CD14-positive monocyte (primary cell): ENCODE results near the gene PDCD11. TPM values are rescaled to one million over a fixed set of nuclear protein-coding genes. Genes with fewer than 3 reads are reported as not detected.

Experiments used
- DNase-seq, 3 donors: peaks; one replicate each; pipeline ENCODE4 v3.0.0-alpha.2; 2011 to 2022
- H2AFZ ChIP-seq: 2 replicates; pipeline ENCODE4 v1.6.0; 2012; ENCODE audit warnings: mild to moderate bottlenecking, low read depth, low read length, inconsistent platforms; ENCODE audit not compliant: insufficient read depth, poor library complexity, severe bottlenecking
- H3K27ac ChIP-seq, 2 donors: 1 replicate in 1 of 2; 2 replicates in 1 of 2; pipeline ENCODE4 v1.5.1; 2012 to 2013; ENCODE audit warnings: low read length in 2 of 2, control low read depth in 1 of 2, inconsistent platforms in 1 of 2, low read depth in 1 of 2, mild to moderate bottlenecking in 1 of 2
- H3K27me3 ChIP-seq, 2 donors: one replicate each; pipeline versions ENCODE4 v1.6.0 to v1.6.1; 2011 to 2013; ENCODE audit warnings: low read length in 2 of 2; ENCODE audit not compliant: control insufficient read depth in 2 of 2, insufficient read depth in 2 of 2
- H3K36me3 ChIP-seq, 2 donors: replicated peaks in 1 of 2; 1 replicate in 1 of 2; 2 replicates in 1 of 2; pipeline versions ENCODE4 v1.5.1 to v1.6.1; 2012 to 2013; ENCODE audit warnings: low read length in 2 of 2, control low read depth in 1 of 2, inconsistent platforms in 1 of 2, mild to moderate bottlenecking in 1 of 2; ENCODE audit not compliant: insufficient read depth in 2 of 2, control insufficient read depth in 1 of 2
- H3K4me1 ChIP-seq, 2 donors: 1 replicate in 1 of 2; 2 replicates in 1 of 2; pipeline versions ENCODE4 v1.5.1 to v1.6.1; 2012 to 2013; ENCODE audit warnings: low read length in 2 of 2, control low read depth in 1 of 2, inconsistent platforms in 1 of 2, mild to moderate bottlenecking in 1 of 2, moderate library complexity in 1 of 2; ENCODE audit not compliant: insufficient read depth in 2 of 2, control insufficient read depth in 1 of 2
- H3K4me2 ChIP-seq: replicated peaks from 2 replicates; pipeline ENCODE3; 2012; ENCODE audit warnings: low read length, moderate library complexity, mild to moderate bottlenecking; ENCODE audit not compliant: poor library complexity, severe bottlenecking; ENCODE audit errors: extremely low read depth
- H3K4me3 ChIP-seq, 3 experiments: fragments of 200-600 bp in 1 of 3; sonication (generic) in 1 of 3; replicated peaks in 1 of 3; 1 replicate in 2 of 3; 2 replicates in 1 of 3; pipeline ENCODE4 v1.5.1; 2011 to 2013; ENCODE audit warnings: low read length in 3 of 3, mild to moderate bottlenecking in 3 of 3, control low read depth in 2 of 3, low read depth in 2 of 3, inconsistent platforms in 1 of 3, moderate library complexity in 1 of 3
- H3K79me2 ChIP-seq: 2 replicates; pipeline ENCODE4 v1.6.0; 2012; ENCODE audit warnings: mild to moderate bottlenecking, control low read depth, inconsistent platforms, low read length, moderate library complexity; ENCODE audit not compliant: insufficient read depth
- H3K9ac ChIP-seq: 2 replicates; pipeline ENCODE4 v1.6.0; 2017; ENCODE audit warnings: low read length, mild to moderate bottlenecking; ENCODE audit not compliant: insufficient read depth, poor library complexity, severe bottlenecking
- H3K9me3 ChIP-seq, 2 donors: replicated peaks in 1 of 2; 1 replicate in 1 of 2; 2 replicates in 1 of 2; pipeline versions ENCODE4 v1.5.1 to v1.6.1; 2012 to 2013; ENCODE audit warnings: low read length in 2 of 2, control low read depth in 1 of 2; ENCODE audit not compliant: control insufficient read depth in 1 of 2, insufficient read depth in 1 of 2
- H4K20me1 ChIP-seq: 2 replicates; pipeline ENCODE4 v1.6.0; 2012; ENCODE audit warnings: mild to moderate bottlenecking, low read length, control low read depth, moderate library complexity; ENCODE audit not compliant: insufficient read depth
- H3K27ac Mint-ChIP-seq, 7 donors: one replicate each; pipeline ENCODE4 v1.8.0; 2020; ENCODE audit warnings: mild to moderate bottlenecking in 7 of 7, mixed read lengths in 7 of 7, moderate library complexity in 6 of 7, inconsistent platforms in 2 of 7
- H3K27me3 Mint-ChIP-seq, 3 donors: one replicate each; pipeline ENCODE4 v1.8.0; 2021 to 2022; ENCODE audit warnings: low read depth in 3 of 3, mild to moderate bottlenecking in 3 of 3, mixed read lengths in 3 of 3, moderate library complexity in 3 of 3, inconsistent platforms in 1 of 3
- H3K36me3 Mint-ChIP-seq, 2 donors: one replicate each; pipeline ENCODE4 v1.8.0; 2020; ENCODE audit warnings: mixed read lengths in 2 of 2, inconsistent platforms in 1 of 2, mild to moderate bottlenecking in 1 of 2
- H3K4me1 Mint-ChIP-seq: one replicate; pipeline ENCODE4 v1.8.0; 2020; ENCODE audit warnings: mild to moderate bottlenecking, mixed read lengths
- H3K4me3 Mint-ChIP-seq, 2 donors: one replicate each; pipeline ENCODE4 v1.8.0; 2020; ENCODE audit warnings: mild to moderate bottlenecking in 2 of 2, mixed read lengths in 2 of 2, moderate library complexity in 1 of 2
- H3K9me3 Mint-ChIP-seq, 7 donors: one replicate each; pipeline ENCODE4 v1.8.0; 2020 to 2022; ENCODE audit warnings: mixed read lengths in 7 of 7, mild to moderate bottlenecking in 6 of 7, moderate library complexity in 6 of 7, inconsistent platforms in 2 of 7
- WGBS: methylation state at CpG from one replicate; pipeline ENCODE4 v1.1.5; 2013; ENCODE audit warnings: missing lambda C conversion rate; ENCODE audit not compliant: insufficient coverage; 5-methylcytosine and 5-hydroxymethylcytosine counted together
- intact Hi-C, 2 donors: fragments of 100-400 bp; cut with micrococcal nuclease; formaldehyde crosslinking; loops; one replicate each; pipeline versions ENCODE4 v1.15.0 to v1.15.1; 2023
- polyA plus RNA-seq, 3 donors: library from polyadenylated mRNA; depleted of rRNA in 1 of 3; unstranded in 2 of 3; stranded (reverse) in 1 of 3; fragments of 300-500 nt in 2 of 3; fragments of >200 nt in 1 of 3; fragmentation: Illumina TruSeq in 2 of 3; gene quantifications; 1 replicate in 2 of 3; 2 replicates in 1 of 3; pipeline ENCODE4 v1.2.3, GENCODE V29; 2012 to 2021
- TF ChIP-seq, protein P1 (sequence below): fragments of 200-600 bp; IDR thresholded peaks from one replicate; pipeline ENCODE4 v1.8.0; 2022; ENCODE audit warnings: antibody characterized with exemption, mild to moderate bottlenecking

The PDCD11 gene
- polyA plus RNA-seq, 3 donors, result 2.9 to 9.7 (median 3.3) TPM

DNA sequence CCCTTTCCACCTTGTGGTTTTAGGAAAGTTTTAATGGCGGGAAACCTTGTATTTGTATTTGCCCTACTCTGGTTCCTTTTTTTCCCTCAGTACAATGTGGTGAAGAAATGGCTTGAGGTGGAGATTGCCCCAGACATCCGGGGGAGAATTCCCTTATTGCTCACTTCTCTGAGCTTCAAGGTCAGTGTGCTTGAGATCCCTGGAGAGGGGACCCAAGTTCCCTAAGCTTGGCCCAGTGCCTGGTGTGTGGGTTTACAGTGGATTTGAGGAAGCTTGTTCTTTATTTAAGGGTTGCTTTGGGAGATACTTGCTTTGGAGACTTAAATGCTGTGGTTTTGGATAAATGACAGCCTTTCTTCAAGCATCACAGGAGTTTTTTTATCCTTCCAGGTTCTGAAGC lies 37.4 kb downstream of the PDCD11 start:
- Mint-ChIP-seq H3K36me3 (peaks cover 69 to 91% of the 10 kb centered on the region in 2 donors), H3K4me1 (peaks cover 9% of the 10 kb centered on the region), H3K4me3 (no peak overlapping the region), H3K27me3 (no peaks in the 10 kb centered on the region), H3K9me3 (no peaks in the 10 kb centered on the region), H3K27ac (peak overlapping the region in 4 of 7 donors; percentile 3 to 73 (median 34))
- Histone ChIP-seq H3K9me3 (no peaks in the 10 kb centered on the region), H3K4me1 (peaks cover 9 to 16% of the 10 kb centered on the region in 2 donors), H3K4me2 (no peak overlapping the region), H3K36me3 (peaks cover 53 to 92% of the 10 kb centered on the region in 2 donors), H4K20me1 (no peaks in the 10 kb centered on the region), H2AFZ (no peak overlapping the region), H3K4me3 (no peak overlapping the region), H3K27me3 (no peaks in the 10 kb centered on the region), H3K79me2 (no peaks in the 10 kb centered on the region), H3K27ac (no peak overlapping the region), H3K9ac (no peak overlapping the region)
- peak; percentile 50 to 84 (median 58) for DNase-seq
- intact Hi-C loops, result no loop called here
- WGBS, result 50% methylated on average over 1 of the region's 2 CpGs
- TF ChIP-seq, protein P1, sequence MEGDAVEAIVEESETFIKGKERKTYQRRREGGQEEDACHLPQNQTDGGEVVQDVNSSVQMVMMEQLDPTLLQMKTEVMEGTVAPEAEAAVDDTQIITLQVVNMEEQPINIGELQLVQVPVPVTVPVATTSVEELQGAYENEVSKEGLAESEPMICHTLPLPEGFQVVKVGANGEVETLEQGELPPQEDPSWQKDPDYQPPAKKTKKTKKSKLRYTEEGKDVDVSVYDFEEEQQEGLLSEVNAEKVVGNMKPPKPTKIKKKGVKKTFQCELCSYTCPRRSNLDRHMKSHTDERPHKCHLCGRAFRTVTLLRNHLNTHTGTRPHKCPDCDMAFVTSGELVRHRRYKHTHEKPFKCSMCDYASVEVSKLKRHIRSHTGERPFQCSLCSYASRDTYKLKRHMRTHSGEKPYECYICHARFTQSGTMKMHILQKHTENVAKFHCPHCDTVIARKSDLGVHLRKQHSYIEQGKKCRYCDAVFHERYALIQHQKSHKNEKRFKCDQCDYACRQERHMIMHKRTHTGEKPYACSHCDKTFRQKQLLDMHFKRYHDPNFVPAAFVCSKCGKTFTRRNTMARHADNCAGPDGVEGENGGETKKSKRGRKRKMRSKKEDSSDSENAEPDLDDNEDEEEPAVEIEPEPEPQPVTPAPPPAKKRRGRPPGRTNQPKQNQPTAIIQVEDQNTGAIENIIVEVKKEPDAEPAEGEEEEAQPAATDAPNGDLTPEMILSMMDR, result no peak

DNA sequence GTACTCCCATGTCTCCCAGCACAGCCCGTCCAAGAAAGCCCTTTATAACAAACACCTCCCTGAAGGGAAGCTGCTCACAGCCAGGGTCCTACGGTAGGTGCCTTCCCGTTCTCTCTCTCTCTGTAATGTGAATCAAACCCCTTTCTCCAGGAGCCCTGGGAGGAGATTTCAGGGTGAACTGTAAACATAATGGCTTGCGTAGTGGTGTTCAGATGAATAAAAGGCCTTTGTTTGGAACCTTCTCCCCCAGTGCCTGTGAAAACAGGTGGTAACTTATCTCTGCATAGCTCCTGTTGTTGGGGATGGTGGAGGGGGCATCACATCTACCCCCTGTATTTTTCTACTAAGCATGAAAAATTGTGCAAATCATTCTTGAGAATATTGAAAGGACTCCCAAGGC lies 43.4 kb downstream of the PDCD11 start:
- H3K4me2 ChIP-seq, result no peak overlapping the region
- no CpG with 5 or more reads among the region's 4 CpGs for WGBS
- Mint-ChIP-seq H3K4me3 (no peak overlapping the region), H3K9me3 (no peaks in the 10 kb centered on the region), H3K36me3 (peaks cover 80 to 91% of the 10 kb centered on the region in 2 donors), H3K27ac (no peak overlapping the region), H3K4me1 (peaks cover 6% of the 10 kb centered on the region), H3K27me3 (peaks cover 0 to 2% (median 0%) of the 10 kb centered on the region in 3 donors)
- no peak overlapping the region for H3K27ac ChIP-seq
- H3K4me3 ChIP-seq, result no peak overlapping the region
- peaks cover 33% of the 10 kb centered on the region for H4K20me1 ChIP-seq
- no peak overlapping the region for H2AFZ ChIP-seq
- H3K79me2 ChIP-seq, result no peaks in the 10 kb centered on the region
- H3K9me3 ChIP-seq, result no peaks in the 10 kb centered on the region
- DNase-seq, result no peak
- TF ChIP-seq, protein P1, result no peak
- peaks cover 75 to 96% of the 10 kb centered on the region in 2 donors for H3K36me3 ChIP-seq
- peaks cover 0 to under 1% of the 10 kb centered on the region in 2 donors for H3K4me1 ChIP-seq
- H3K9ac ChIP-seq, result no peak overlapping the region
- intact Hi-C loops, result no loop called here
- H3K27me3 ChIP-seq, result no peaks in the 10 kb centered on the region
